NCI-H748 (cell line): ENCODE data around the gene KRT17.
"Not testable (repeated sequence)": the region's sequence is repeated elsewhere in the genome, so short reads cannot be mapped to it uniquely, and the experiment has no call there.

ENCODE experiments used
- DNase-seq: peaks from one replicate; lab custom pipeline; 2025; ENCODE audit not compliant: unreplicated experiment; lab: John Stamatoyannopoulos, UW

KRT17 gene

DNA sequence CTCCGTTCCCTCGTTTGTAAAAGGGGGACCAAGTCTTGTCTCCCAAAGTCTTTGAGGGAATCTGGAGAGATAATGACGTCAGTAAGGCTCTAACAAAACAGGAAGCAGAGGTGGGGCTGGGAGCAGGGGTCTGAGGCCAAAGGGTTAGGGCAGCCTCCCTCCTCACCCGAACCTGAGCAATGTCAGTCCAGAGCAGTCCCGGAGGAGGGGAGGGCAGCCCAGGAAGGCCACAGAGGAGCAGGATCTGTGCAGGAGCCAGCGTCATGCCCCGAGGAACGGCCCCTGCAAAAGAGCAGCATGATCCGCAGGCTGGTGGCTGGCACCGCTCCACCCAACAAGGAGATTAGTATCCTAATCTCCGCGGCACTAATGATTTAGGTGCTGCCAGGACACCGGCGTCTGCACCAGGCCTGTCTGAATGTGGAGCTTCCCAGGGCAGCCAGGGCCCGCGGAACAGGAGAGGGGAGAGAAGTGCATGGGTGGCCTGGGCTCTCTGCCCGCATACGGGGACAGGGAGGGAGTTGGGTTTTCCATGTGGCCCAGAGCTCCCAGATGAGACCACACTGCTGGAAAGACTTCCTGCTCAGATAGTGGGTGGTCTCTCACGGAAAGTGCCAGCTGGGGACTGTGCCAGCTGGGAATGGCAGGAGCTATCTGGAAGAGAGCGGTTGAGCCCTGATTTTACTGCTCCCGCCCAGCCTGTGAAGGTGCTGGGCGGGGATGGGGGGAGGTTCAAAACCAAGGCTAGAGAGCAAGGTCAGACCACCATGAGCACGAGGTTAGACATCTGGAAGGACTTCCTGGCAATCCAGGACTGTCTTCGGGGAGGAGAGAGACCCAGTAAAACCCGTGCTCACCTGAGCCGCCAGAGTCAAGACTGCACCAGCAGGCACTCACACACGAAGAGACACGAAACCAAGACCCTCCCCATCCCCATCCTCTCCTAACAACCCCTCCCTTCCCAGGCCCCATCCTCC is 11.0 kb upstream of the KRT17 start:
- DNase-seq: no peak

GRCh38 chr17:41634639-41635038 is 10.3 kb upstream of the KRT17 start:
- no peak for DNase-seq

GRCh38 chr17:41633556-41634199 is 9.3 kb upstream of the KRT17 start:
- peak; percentile 12 for DNase-seq

GRCh38 chr17:41632482-41633105 is 8.2 kb upstream of the KRT17 start:
- DNase-seq: no peak

DNA sequence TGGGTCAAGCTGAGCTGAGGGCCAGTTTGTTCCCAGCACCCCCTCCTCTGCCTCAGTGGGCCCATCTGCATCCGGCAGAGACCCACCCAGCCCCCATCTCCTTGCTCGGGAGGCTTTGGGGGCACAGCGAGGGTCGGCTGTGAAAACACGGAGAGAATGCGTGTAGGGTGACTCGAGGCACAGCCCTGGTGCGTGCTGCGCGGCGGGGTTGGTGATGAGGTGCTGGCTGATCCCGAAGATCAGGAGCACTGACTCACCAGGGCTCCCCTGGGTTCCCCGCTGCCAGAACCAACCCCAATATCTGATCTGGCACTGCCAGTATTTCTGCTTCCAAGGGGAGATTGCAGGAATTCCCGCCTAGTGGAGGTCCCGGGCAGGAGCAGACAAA is 7.5 kb upstream of the KRT17 start:
- no peak for DNase-seq

DNA sequence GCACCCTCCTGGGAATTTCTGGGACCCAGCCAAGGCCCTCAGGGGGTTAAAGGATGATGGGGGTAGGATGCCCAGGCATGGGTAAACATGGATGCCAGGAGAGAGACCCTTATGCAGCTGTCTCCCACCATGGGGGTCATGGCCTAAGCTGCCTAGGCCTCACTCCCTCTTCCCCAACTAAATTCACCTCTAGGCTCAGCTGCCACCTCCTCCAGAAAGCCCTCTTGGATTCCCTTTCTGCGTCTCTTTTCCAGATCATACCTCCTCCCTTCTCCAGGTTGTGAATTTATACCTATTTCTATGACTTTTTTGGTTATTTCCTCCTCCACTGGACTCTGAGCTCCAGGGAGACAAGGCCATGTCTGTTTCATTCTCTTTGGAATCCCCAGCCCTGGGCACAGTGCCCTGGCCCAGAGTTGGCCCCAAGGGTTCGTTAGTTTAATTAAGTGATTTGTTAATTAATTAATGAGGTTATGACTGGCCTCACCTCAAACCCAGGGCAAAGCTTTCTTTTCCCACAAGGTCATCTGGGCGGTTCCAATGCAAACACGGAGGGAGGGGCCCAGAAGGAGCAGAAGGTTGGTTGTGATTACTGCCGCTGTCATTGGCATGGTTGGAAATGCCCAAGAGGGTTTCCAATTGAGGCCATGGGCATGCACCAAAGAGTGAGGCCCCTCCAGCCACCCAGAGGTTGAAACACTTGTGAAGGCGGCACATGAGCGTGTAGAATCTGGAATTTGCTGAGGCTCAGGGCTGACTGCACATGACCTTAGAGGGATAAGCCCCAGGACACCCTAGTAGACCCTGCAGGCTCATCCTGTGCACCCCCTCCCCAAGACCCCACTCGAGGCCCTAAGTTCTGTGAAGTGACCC is 6.9 kb upstream of the KRT17 start:
- DNase-seq: no peak

DNA sequence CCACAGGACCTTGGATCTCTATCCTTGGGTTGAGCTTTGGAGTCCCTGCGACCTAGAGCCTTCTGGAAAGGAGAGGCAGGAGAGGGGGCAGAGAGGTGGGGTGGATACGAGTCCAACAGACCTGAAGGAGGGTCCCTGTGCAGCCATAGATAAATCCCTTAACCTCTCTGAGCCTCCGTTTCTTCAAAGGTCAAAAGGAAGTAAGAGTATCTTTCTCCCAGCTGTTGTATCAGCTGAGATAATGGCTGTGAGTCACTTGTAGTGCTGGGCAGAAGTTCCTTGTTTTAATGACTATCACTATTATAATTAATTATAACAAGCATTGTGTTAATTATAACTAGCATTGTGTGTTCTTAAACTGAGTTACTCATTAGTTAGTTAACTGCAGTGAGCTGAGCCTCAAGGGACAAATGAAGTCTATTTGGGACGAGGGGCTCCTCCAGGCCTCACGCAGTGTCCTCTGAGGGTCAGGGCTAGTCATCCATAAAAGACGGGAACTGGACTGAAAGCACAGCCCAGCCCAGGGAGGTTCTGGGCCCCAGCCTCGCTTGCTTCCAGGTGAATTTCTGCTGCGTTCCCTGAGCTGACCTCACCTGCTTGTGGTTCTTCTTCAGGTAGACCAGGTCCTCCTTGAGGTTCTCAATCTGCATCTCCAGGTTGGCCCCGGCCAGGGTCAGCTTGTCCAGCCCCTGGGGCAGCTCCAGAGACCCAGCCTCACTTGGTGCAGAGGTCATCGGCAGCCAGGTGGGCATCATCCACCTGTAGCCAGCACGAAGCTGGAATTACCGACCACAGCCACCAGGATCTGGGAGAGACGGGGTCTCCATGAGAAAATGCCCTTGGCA is 5.7 kb upstream of the KRT17 start:
- no peak for DNase-seq

GRCh38 chr17:41629316-41629715 is 4.9 kb upstream of the KRT17 start:
- DNase-seq: no peak

GRCh38 chr17:41628621-41629255 is 4.4 kb upstream of the KRT17 start:
- DNase-seq: not testable (repeated sequence)

GRCh38 chr17:41628073-41628370 is 3.6 kb upstream of the KRT17 start:
- DNase-seq: not testable (repeated sequence)

GRCh38 chr17:41627316-41628072 is 3.1 kb upstream of the KRT17 start:
- no peak for DNase-seq

- not testable (repeated sequence) for DNase-seq
Measured at GRCh38 chr17:41626914-41627295, 2.5 kb upstream of the KRT17 start.

DNA sequence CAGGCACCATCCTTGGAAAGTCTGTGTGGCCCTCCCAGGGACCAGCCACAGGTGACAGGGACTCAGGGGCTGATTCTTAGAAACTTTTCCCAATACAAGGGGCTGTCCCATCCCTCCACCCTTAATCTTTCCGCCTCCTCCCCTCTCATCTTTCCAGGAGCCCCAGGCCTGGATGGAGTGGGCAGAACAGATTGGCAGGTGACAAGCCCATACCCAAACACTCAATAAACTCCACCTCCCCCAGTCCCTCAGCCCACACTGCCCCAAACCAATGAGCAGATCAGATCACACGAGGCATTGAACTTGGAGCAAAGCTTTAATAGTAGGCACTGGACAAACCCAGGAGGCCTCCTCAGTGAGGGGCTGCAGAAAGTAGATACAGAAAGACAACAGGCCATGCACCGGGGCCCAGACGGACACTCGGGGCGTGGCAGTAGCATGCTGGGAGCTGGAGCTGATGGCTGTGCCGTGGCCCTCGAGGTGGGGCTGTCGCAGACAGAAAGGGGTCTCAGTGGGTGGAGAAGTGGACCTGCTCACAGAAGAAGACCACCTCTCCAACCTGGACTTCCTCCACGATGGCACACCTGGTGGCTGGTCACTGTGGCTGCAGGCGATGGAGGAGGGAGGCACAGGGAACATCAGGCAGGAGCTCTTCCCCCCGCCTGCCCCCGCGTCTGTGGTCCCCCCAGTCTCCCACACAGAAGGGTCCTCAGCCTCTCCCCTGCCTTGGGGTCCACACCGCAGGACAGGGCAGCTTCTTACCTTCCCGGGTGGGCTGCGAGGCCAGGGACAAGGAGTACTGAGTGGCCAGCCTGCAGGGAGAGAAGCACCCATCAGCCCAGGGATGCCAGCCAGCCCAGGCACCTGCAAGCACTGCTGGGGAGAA is 1.9 kb upstream of the KRT17 start:
- not testable (repeated sequence) for DNase-seq

DNA sequence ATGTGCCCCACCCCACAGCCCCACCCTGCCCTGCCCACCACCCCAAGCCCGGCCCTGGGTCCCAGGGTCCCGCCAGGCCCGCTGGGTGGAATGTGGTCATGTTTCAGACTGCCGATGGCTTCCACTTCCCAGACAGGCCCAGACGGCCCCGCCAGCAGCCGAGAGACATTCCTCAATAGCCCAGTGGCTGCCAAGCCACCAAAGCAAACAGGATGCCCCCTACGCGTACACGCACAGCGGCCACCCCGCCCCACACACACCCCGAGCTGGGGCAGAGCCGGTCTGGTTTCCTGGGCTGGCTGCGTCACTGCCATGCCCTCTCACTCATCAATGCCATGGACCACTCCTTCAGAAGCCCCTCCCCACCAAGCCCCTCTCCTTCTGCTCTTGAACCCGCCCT is 1.2 kb upstream of the KRT17 start:
- peak; percentile 10 for DNase-seq

- not testable (repeated sequence) for DNase-seq
Measured at GRCh38 chr17:41623184-41623861, 1.1 kb downstream of the KRT17 start.

DNA sequence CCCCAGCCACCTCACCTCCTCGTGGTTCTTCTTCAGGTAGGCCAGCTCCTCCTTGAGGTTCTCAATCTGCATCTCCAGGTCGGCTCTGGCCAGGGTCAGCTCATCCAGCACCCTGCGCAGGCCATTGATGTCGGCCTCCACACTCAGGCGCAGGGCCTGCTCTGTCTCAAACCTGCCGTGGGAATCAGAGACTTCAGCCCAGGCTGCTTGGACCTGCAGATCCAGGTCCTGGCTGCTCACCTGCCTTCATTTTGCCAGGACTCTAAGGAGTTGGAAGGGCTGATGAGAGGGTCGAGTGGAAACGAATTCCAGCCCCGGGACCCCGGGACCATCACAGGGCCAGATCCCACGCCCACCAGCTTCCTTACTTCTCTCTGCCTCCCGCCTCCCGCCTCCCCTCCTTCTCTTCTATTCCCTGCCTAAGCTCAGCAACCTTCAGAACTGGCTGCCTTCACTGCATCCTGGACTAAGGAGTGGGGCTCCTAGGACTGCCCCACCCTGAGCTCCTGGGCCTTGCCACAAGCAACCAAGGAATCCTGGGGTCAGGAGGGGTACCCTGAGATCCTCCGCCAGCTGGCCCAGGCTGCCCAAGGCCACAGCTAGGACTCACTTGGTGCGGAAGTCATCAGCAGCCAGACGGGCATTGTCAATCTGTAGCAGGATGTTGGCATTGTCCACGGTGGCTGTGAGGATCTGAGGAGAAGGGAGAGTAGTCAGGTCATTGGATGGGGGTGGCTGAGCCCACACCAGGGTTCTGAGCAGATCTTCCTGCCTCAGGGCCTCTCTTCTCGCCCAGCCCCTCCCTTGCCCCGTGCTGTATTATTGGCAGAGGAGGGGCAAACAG is 1.8 kb downstream of the KRT17 start:
- DNase-seq: not testable (repeated sequence)
